ENCODE measurements around the gene HTR2A. TPM values are rescaled to one million over a fixed set of nuclear protein-coding genes. Genes with fewer than 3 reads are reported as not detected.

The HTR2A gene
- total RNA-seq, 1 donor from 2014 or later, result not detected

DNA sequence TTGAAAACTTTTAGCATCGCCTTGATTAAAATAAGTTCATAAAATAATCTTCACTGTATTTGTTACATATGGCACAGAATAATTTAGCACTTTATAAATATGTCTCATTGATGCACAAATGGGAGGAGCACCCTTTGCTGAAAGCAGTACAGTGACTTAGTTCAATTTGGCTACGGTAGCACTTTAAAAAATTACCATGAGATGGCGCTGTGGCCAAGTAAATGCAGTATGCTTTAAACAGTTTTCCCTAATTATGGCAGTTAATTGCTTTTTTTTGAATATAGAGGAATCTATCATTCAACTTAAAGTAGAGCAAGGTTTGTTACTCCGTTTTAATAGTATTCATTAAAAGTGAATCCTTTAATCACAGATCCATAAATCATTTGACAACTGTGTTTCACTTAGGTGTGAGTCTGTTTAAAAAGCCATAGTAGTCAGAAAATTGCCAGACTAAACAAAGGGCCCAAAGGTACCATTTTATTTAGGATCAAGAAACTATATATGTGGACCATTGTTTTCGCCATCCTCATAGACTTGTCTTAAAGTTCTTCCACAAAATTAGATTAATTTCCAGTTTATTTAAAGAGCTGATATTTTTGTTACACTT is 65.2 kb downstream of the HTR2A start:
- H3K4me3 ChIP-seq, result no peak overlapping the region
- no peaks in the 10 kb centered on the region for H3K27me3 ChIP-seq
- intact Hi-C loops (cut with DNase I), result loop anchor here (1.0 kb wide), 1 partner anchor 942 kb away; no protein-coding TSS in a partner anchor
- TF ChIP-seq, protein P1, sequence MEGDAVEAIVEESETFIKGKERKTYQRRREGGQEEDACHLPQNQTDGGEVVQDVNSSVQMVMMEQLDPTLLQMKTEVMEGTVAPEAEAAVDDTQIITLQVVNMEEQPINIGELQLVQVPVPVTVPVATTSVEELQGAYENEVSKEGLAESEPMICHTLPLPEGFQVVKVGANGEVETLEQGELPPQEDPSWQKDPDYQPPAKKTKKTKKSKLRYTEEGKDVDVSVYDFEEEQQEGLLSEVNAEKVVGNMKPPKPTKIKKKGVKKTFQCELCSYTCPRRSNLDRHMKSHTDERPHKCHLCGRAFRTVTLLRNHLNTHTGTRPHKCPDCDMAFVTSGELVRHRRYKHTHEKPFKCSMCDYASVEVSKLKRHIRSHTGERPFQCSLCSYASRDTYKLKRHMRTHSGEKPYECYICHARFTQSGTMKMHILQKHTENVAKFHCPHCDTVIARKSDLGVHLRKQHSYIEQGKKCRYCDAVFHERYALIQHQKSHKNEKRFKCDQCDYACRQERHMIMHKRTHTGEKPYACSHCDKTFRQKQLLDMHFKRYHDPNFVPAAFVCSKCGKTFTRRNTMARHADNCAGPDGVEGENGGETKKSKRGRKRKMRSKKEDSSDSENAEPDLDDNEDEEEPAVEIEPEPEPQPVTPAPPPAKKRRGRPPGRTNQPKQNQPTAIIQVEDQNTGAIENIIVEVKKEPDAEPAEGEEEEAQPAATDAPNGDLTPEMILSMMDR (IDR thresholded peaks at IDR 0.05), result peak; percentile 56 to 84 (median 72)
- H3K4me1 ChIP-seq, result no peaks in the 10 kb centered on the region
- peaks cover 0 to 3% of the 10 kb centered on the region in 2 donors for H3K36me3 ChIP-seq
- H3K27ac ChIP-seq, result no peak overlapping the region
- DNase-seq (ENCODE audit: low spot score in 2 of 2), result peak in 1 of 2 donors; percentile 64
- no peaks in the 10 kb centered on the region for H3K9me3 ChIP-seq

DNA sequence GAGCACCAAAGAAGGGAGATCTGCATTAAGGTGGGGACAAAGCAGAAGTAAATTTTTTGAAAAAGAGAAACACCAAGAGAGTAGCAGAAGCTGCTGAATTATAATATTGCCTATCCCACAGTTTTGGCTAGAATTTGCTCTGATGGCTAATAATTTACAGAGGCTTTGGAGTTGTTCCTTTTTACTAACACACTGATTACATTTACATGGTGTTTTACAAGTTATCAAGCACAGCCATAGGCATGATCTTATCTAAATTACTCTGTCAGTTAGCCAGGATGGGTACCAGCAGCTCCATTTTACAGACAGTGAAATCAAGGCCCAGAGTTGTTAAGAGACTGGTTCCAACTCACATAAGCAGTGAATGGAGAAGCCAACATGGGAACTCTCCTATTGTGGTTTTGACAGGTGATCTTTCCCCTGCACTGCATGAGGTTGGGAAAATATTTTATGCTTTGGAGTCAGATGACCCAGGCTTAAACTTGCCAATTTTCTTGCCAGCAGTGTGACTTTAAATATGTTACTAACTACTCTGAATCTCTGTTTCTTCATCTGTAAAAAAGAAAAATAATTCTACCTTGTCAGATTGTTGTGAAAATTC is 66.3 kb downstream of the HTR2A start:
- Histone ChIP-seq H3K27me3 (no peaks in the 10 kb centered on the region), H3K4me3 (no peak overlapping the region), H3K4me1 (no peaks in the 10 kb centered on the region), H3K27ac (no peak overlapping the region), H3K36me3 (peaks cover 0 to 3% of the 10 kb centered on the region in 2 donors), H3K9me3 (no peaks in the 10 kb centered on the region)
- intact Hi-C loops (cut with DNase I), result loop anchor here (1.0 kb wide), 1 partner anchor 943 kb away; no protein-coding TSS in a partner anchor
- TF ChIP-seq, protein P1 (IDR thresholded peaks at IDR 0.05), result no peak
- DNase-seq (ENCODE audit: low spot score in 2 of 2), result no peak

DNA sequence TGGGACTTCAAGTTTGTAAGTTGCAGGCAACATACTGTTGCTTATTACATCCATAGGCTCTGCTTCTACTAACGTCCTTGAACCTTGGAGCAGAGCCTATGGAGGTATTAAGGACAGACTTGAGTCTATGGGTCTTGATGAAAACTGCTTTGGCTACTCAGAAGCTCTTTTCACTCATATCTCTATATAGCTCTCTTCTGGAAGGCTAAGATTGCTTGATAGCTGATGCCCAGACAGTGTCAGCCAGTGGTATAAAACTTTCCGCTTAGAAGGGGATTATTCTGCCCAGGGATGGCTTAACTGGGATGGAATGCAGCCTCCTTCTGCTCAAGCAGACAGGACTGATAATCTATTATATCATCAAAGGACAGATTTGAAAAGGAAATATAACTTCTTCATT is 74.3 kb downstream of the HTR2A start:
- Histone ChIP-seq H3K4me1 (no peaks in the 10 kb centered on the region), H3K9me3 (no peaks in the 10 kb centered on the region), H3K36me3 (no peaks in the 10 kb centered on the region), H3K27ac (no peak overlapping the region), H3K4me3 (no peak overlapping the region), H3K27me3 (no peaks in the 10 kb centered on the region)
- intact Hi-C loops (cut with DNase I), result no loop called here
- DNase-seq (ENCODE audit: low spot score in 2 of 2), result no peak
- TF ChIP-seq, protein P1 (IDR thresholded peaks at IDR 0.05), result no peak

DNA sequence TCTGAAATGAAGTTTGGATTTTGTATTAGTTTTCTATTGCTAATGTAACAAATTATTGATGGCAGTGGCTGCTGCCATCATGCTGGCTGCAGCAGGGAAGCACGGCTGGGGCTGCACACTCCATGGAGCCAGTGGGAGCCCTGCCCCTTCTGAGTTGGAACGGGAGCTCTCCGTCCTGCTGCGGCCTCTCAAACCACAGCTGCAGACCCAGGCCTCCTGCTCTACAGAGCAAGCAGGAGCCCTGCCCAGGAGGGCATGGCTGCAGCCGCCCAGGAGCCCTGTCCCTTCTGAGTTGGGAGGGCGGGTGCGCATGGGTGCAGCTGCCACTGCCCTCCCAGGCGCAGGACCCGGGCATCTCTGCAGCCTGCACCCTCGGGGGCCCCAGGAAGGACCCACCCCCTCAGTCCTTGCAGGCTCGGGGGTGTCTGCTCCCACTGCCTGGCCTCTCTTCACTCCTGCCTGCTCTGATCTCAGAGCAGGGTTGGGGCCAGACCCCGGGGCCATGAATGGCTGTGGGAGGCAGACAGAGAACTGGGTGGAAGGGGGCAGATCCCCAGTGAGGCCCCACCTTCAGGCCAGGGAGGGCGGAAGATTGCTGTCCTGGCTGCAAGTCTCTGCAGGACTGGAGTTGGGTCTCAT is 78.9 kb downstream of the HTR2A start:
- no peaks in the 10 kb centered on the region for H3K4me1 ChIP-seq
- H3K4me3 ChIP-seq, result no peak overlapping the region
- no peak overlapping the region for H3K27ac ChIP-seq
- no peak for DNase-seq (ENCODE audit: low spot score in 2 of 2)
- intact Hi-C loops (cut with DNase I), result no loop called here
- H3K9me3 ChIP-seq, result no peaks in the 10 kb centered on the region
- H3K27me3 ChIP-seq, result no peaks in the 10 kb centered on the region
- TF ChIP-seq, protein P1 (IDR thresholded peaks at IDR 0.05), result no peak
- H3K36me3 ChIP-seq, result no peaks in the 10 kb centered on the region

DNA sequence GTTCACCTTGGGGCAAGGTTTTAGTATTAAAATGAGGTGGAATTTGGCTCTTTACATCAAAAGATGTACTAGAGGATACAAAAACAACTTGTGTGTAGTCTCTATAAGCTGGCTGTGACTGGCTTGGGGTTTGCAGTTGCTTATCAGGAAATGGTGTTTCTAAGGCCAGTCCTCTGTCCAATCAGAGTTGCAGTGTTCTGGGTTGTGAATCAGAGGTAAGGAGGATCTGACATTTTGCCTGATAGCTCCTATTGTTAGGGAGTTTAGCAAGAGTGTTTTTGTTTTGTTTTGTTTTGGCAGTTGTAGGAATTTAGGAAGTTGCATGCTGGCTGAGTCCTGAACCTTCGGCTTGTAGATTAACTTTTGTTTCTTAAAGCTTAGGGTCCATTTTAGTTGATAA is 79.8 kb downstream of the HTR2A start:
- TF ChIP-seq, protein P1 (IDR thresholded peaks at IDR 0.05), result no peak
- Histone ChIP-seq H3K9me3 (peaks cover under 1 to 4% of the 10 kb centered on the region in 2 donors), H3K27ac (no peak overlapping the region), H3K27me3 (no peaks in the 10 kb centered on the region), H3K4me3 (no peak overlapping the region), H3K36me3 (no peaks in the 10 kb centered on the region), H3K4me1 (no peaks in the 10 kb centered on the region)
- intact Hi-C loops (cut with DNase I), result no loop called here
- DNase-seq (ENCODE audit: low spot score in 2 of 2), result no peak
